GM06990 (cell line): ENCODE measurements around the gene LAGE3.
A peak's percentile ranks its signal among the peaks of the same experiment; 100 is the strongest.

Experiments used
- DNase-seq: peaks from one replicate; pipeline ENCODE4 v3.0.0-alpha.2; 2011; ENCODE audit not compliant: insufficient read length; ENCODE audit errors: extremely low read depth
- H3K27me3 ChIP-seq: replicated peaks from 2 replicates; pipeline ENCODE4 v1.6.0; 2011; ENCODE audit warnings: low read length; ENCODE audit not compliant: control insufficient read depth, insufficient read depth
- H3K36me3 ChIP-seq: 2 replicates; pipeline ENCODE4 v1.5.1; 2011; ENCODE audit warnings: low read length; ENCODE audit not compliant: control insufficient read depth, insufficient read depth
- H3K4me3 ChIP-seq: replicated peaks from 2 replicates; pipeline ENCODE4 v1.5.1; 2011; ENCODE audit warnings: low read depth, mild to moderate bottlenecking, control low read depth, low read length
- CTCF ChIP-seq: IDR thresholded peaks from 2 replicates; pipeline ENCODE4 v1.5.1; 2011; ENCODE audit warnings: low read length, control low read depth, mild to moderate bottlenecking, inconsistent platforms; ENCODE audit not compliant: insufficient read depth, poor library complexity, severe bottlenecking

LAGE3 gene

GRCh38 chrX:154431341-154431740, 47.7 kb downstream of the LAGE3 start:
- no peaks in the 10 kb centered on the region for H3K27me3 ChIP-seq
- TF ChIP-seq CTCF: no peak
- no peak for DNase-seq
- no peak overlapping the region for H3K4me3 ChIP-seq
- H3K36me3 ChIP-seq: peaks cover 6% of the 10 kb centered on the region

GRCh38 chrX:154430916-154431315, 48.2 kb downstream of the LAGE3 start:
- TF ChIP-seq CTCF: no peak
- H3K36me3 ChIP-seq: peaks cover 6% of the 10 kb centered on the region
- DNase-seq: no peak
- no peaks in the 10 kb centered on the region for H3K27me3 ChIP-seq
- no peak overlapping the region for H3K4me3 ChIP-seq

- H3K27me3 ChIP-seq: no peaks in the 10 kb centered on the region
- DNase-seq: no peak
- peaks cover 4% of the 10 kb centered on the region for H3K36me3 ChIP-seq
- TF ChIP-seq CTCF: no peak
- H3K4me3 ChIP-seq: no peak overlapping the region
Measured at GRCh38 chrX:154430479-154430878, 48.6 kb downstream of the LAGE3 start.

GRCh38 chrX:154429711-154430110, 49.4 kb downstream of the LAGE3 start:
- peaks cover 4% of the 10 kb centered on the region for H3K36me3 ChIP-seq
- peak overlapping the region; percentile 72 for H3K4me3 ChIP-seq
- no peak for TF ChIP-seq CTCF
- no peak for DNase-seq
- H3K27me3 ChIP-seq: no peaks in the 10 kb centered on the region

GRCh38 chrX:154428176-154429171, 50.6 kb downstream of the LAGE3 start, which contains the start of gene ATP6AP1:
TSS of gene ATP6AP1 (plus strand) at chrX:154428677. CDS start at chrX:154428693, 16 bp downstream.
- DNase-seq: peak; percentile 92
- no peaks in the 10 kb centered on the region for H3K27me3 ChIP-seq

More at GRCh38 chrX:154428176-154429171, 50.6 kb downstream of the LAGE3 start, which contains the start of gene ATP6AP1:
- Histone ChIP-seq H3K36me3 (peaks cover 4% of the 10 kb centered on the region), H3K4me3 (peak within 1 kb of the TSS; percentile 72)
- TF ChIP-seq CTCF: peak; percentile 17
